ENCODE data around the gene BPIFB3.

The BPIFB3 gene

GRCh38 chr20:33053291-33054106, at the start of gene BPIFB3:
Gene BPIFB3, plus strand, starts transcription at chr20:33053903. Its CDS starts 1,533 bp downstream, at chr20:33055436.
- DNase-seq, result no peak

GRCh38 chr20:33004141-33004751, 49.5 kb upstream of the BPIFB3 start, which contains the start of gene SUN5:
Gene SUN5, minus strand, starts transcription at chr20:33004433. Its CDS starts 93 bp downstream, at chr20:33004340.
- no peak for DNase-seq

- peak in 1 of 2 donors; percentile 50 for DNase-seq
Measured at GRCh38 chr20:33005132-33005566, 48.6 kb upstream of the BPIFB3 start.

GRCh38 chr20:33005908-33006775, 47.6 kb upstream of the BPIFB3 start:
- DNase-seq, result no peak

GRCh38 chr20:33006776-33007375, 46.8 kb upstream of the BPIFB3 start:
- DNase-seq, result no peak

- no peak for DNase-seq
Measured at GRCh38 chr20:33007376-33008335, 46.0 kb upstream of the BPIFB3 start, which contains the start of gene BPIFB2. Gene BPIFB2, plus strand, starts transcription at chr20:33007704. Its CDS starts 871 bp downstream, at chr20:33008575.

- no peak for DNase-seq
Measured at GRCh38 chr20:33008336-33009213, 45.1 kb upstream of the BPIFB3 start.

GRCh38 chr20:33009214-33010132, 44.2 kb upstream of the BPIFB3 start:
- no peak for DNase-seq

- DNase-seq, result no peak
Measured at GRCh38 chr20:33010133-33010504, 43.6 kb upstream of the BPIFB3 start.

GRCh38 chr20:33010674-33011449, 42.8 kb upstream of the BPIFB3 start:
- no peak for DNase-seq

GRCh38 chr20:33012327-33013189, 41.1 kb upstream of the BPIFB3 start:
- no peak for DNase-seq

GRCh38 chr20:33013701-33014326, 39.9 kb upstream of the BPIFB3 start:
- DNase-seq, result no peak

GRCh38 chr20:33014336-33015113, 39.2 kb upstream of the BPIFB3 start:
- no peak for DNase-seq

GRCh38 chr20:33015114-33015484, 38.6 kb upstream of the BPIFB3 start:
- no peak for DNase-seq

- no peak for DNase-seq
Measured at GRCh38 chr20:33015700-33016580, 37.8 kb upstream of the BPIFB3 start.
